SK-N-SH (cell line): ENCODE data around the gene TEX101.

Source experiments
- CHD2 ChIP-seq: fragments of 150-350 bp; IDR thresholded peaks from 2 replicates; pipeline ENCODE4 v1.6.1; 2018; ENCODE audit warnings: low read length; ENCODE audit not compliant: partially characterized antibody
- CTCF ChIP-seq: fragments of 200-600 bp; sonication (generic); IDR thresholded peaks from 2 replicates; pipeline ENCODE4 v1.6.1; 2017; ENCODE audit warnings: antibody characterized with exemption, mild to moderate bottlenecking, moderate library complexity
- EP300 ChIP-seq, 2 experiments: IDR thresholded peaks; 2 replicates each; pipeline versions ENCODE4 v1.4.0 to v1.6.1; 2012; ENCODE audit warnings: borderline replicate concordance in 1 of 2, low read depth in 1 of 2, low read length in 1 of 2
- FOXM1 ChIP-seq: IDR thresholded peaks from 2 replicates; pipeline ENCODE4 v1.4.0; 2012; ENCODE audit warnings: low read depth, mild to moderate bottlenecking
- MAX ChIP-seq: IDR thresholded peaks from 2 replicates; pipeline ENCODE4 v1.4.0; 2012; ENCODE audit warnings: low read depth
- PBX3 ChIP-seq: IDR thresholded peaks from 2 replicates; pipeline ENCODE4; 2012
- REST ChIP-seq: IDR thresholded peaks from 2 replicates; pipeline ENCODE4 v1.6.1; 2012; ENCODE audit warnings: mild to moderate bottlenecking, low read depth, low read length, moderate library complexity
- RFX5 ChIP-seq: IDR thresholded peaks from 2 replicates; pipeline ENCODE4 v1.6.1; 2012; ENCODE audit warnings: mild to moderate bottlenecking, improper control_type of control experiment, low read length
- SIN3A ChIP-seq: IDR thresholded peaks from 2 replicates; pipeline ENCODE4 v1.6.1; 2012; ENCODE audit warnings: low read depth, mild to moderate bottlenecking, low read length, moderate library complexity, borderline replicate concordance
- USF2 ChIP-seq: fragments of 150-350 bp; IDR thresholded peaks from 2 replicates; pipeline ENCODE4 v1.6.1; 2017; ENCODE audit warnings: antibody characterized with exemption, low read length, low read depth, borderline replicate concordance

- TF ChIP-seq CTCF (no peak), REST (no peak), EP300 (IDR thresholded peaks at IDR 0.05; ENCODE audit: borderline replicate concordance in 1 of 2, low read depth in 1 of 2, low read length in 1 of 2) (no peak), USF2 (no peak), FOXM1 (no peak), PBX3 (no peak), CHD2 (no peak), RFX5 (no peak), SIN3A (no peak), MAX (no peak)
Measured at GRCh38 chr19:43395561-43395960, 19.1 kb upstream of the TEX101 start.
